GM21786 (cell line): Measurements from ENCODE around the gene CNTNAP4.

ENCODE experiments used
- ATAC-seq: cut with Tn5 transposase; IDR thresholded peaks from one replicate; pipeline ENCODE4 v1.9.1; 2021; ENCODE audit not compliant: unreplicated experiment

Gene CNTNAP4

GRCh38 chr16:76576526-76576925, 299.3 kb downstream of the CNTNAP4 start:
- no peak for ATAC-seq

GRCh38 chr16:76577003-76577402, 299.8 kb downstream of the CNTNAP4 start:
- ATAC-seq, result peak; percentile 58

- no peak for ATAC-seq
These were observed 302.2 kb downstream of the CNTNAP4 start for GRCh38 chr16:76579277-76579922.

GRCh38 chr16:76583466-76583865, 306.3 kb downstream of the CNTNAP4 start:
- no peak for ATAC-seq

- ATAC-seq, result no peak
These were observed 306.7 kb downstream of the CNTNAP4 start for GRCh38 chr16:76583945-76584344.

- no peak for ATAC-seq
These were observed 321.3 kb downstream of the CNTNAP4 start for GRCh38 chr16:76598498-76598897.

- no peak for ATAC-seq
These were observed 330.1 kb downstream of the CNTNAP4 start for GRCh38 chr16:76607317-76607716.
